Smooth muscle cell (in vitro differentiated cells): ENCODE results near the gene RNF130. TPM values are rescaled to one million over a fixed set of nuclear protein-coding genes. Genes with fewer than 3 reads are reported as not detected.

Source experiments
- DNase-seq: peaks from one replicate; lab custom pipeline; 2025; ENCODE audit not compliant: unreplicated experiment; lab: John Stamatoyannopoulos, UW
- H2AFZ ChIP-seq: fragments of 200-600 bp; sonication (generic); 2 replicates; pipeline ENCODE4 v1.6.0; 2016; ENCODE audit warnings: antibody characterized with exemption, low read depth, mild to moderate bottlenecking
- H3F3A ChIP-seq: fragments of 200-600 bp; sonication (generic); 2 replicates; pipeline ENCODE4 v1.6.0; 2017; ENCODE audit warnings: antibody characterized with exemption, low read depth
- H3K27ac ChIP-seq: fragments of 200-600 bp; sonication (generic); 2 replicates; pipeline ENCODE4 v1.5.1; 2016; ENCODE audit warnings: low read depth, mild to moderate bottlenecking
- H3K27me3 ChIP-seq: fragments of 200-600 bp; sonication (generic); 2 replicates; pipeline ENCODE4 v1.6.1; 2016; ENCODE audit warnings: low read depth, mild to moderate bottlenecking
- H3K36me3 ChIP-seq: fragments of 200-600 bp; sonication (generic); 2 replicates; pipeline ENCODE4 v1.5.1; 2016; ENCODE audit warnings: low read depth
- H3K4me1 ChIP-seq: fragments of 200-600 bp; sonication (generic); 2 replicates; pipeline ENCODE4 v1.5.1; 2016; ENCODE audit warnings: low read depth
- H3K4me2 ChIP-seq: fragments of 200-600 bp; sonication (generic); 2 replicates; pipeline ENCODE4 v1.6.0; 2016; ENCODE audit warnings: mild to moderate bottlenecking
- H3K4me3 ChIP-seq: fragments of 200-600 bp; sonication (generic); 2 replicates; pipeline ENCODE4 v1.5.1; 2016; ENCODE audit warnings: mild to moderate bottlenecking
- H3K79me2 ChIP-seq: fragments of 200-600 bp; sonication (generic); 2 replicates; pipeline ENCODE4 v1.6.0; 2016; ENCODE audit warnings: low read depth, mild to moderate bottlenecking
- H3K9ac ChIP-seq: fragments of 200-600 bp; sonication (generic); 2 replicates; pipeline ENCODE4 v1.6.0; 2016; ENCODE audit warnings: low read depth
- H3K9me3 ChIP-seq: fragments of 200-600 bp; sonication (generic); replicated peaks from 2 replicates; pipeline ENCODE4 v1.5.1; 2016; ENCODE audit warnings: low read depth
- H4K20me1 ChIP-seq: fragments of 200-600 bp; sonication (generic); 2 replicates; pipeline ENCODE4 v1.6.0; 2016; ENCODE audit warnings: low read depth
- CTCF ChIP-seq: fragments of 200-600 bp; sonication (generic); IDR thresholded peaks from 2 replicates; pipeline ENCODE4 v1.5.1; 2017; ENCODE audit warnings: borderline replicate concordance, mild to moderate bottlenecking, antibody characterized with exemption; ENCODE audit not compliant: insufficient read depth, poor library complexity, severe bottlenecking
- WGBS: methylation state at CpG from one replicate; pipeline ENCODE4 v1.1.7; 2016; ENCODE audit warnings: low lambda C conversion rate; 5-methylcytosine and 5-hydroxymethylcytosine counted together
- polyA plus RNA-seq: library from polyadenylated mRNA; unstranded; fragments of >200 nt; fragmentation: Nextera tagmentation; extraction: Ambion mirVana; gene quantifications from 2 replicates; pipeline ENCODE4 v1.2.1, GENCODE V29; 2016
- total RNA-seq: library from RNA; depleted of rRNA; stranded (reverse); fragments of >200 nt; gene quantifications from 2 replicates; pipeline ENCODE4 v1.2.3, GENCODE V29; 2014

Gene RNF130
- total and polyA plus RNA-seq, 2 experiments from 2014 or later, result 32.4 to 37.5 TPM

GRCh38 chr5:179967489-179967888, 104.1 kb downstream of the RNF130 start:
- no peak for TF ChIP-seq CTCF
- no peak overlapping the region for H2AFZ ChIP-seq
- H3K27ac ChIP-seq, result no peak overlapping the region
- H3K4me2 ChIP-seq, result no peak overlapping the region
- no peaks in the 10 kb centered on the region for H3K27me3 ChIP-seq
- H3F3A ChIP-seq, result no peaks in the 10 kb centered on the region
- H3K9me3 ChIP-seq, result no peaks in the 10 kb centered on the region
- DNase-seq, result no peak
- no peaks in the 10 kb centered on the region for H4K20me1 ChIP-seq
- H3K36me3 ChIP-seq, result no peaks in the 10 kb centered on the region
- 80% methylated on average over 1 of the region's 1 CpG for WGBS
- H3K9ac ChIP-seq, result no peak overlapping the region
- H3K4me1 ChIP-seq, result no peaks in the 10 kb centered on the region
- H3K79me2 ChIP-seq, result no peaks in the 10 kb centered on the region
- no peak overlapping the region for H3K4me3 ChIP-seq

- H2AFZ ChIP-seq, result no peak overlapping the region
- DNase-seq, result no peak
- no peaks in the 10 kb centered on the region for H4K20me1 ChIP-seq
- no peak overlapping the region for H3K27ac ChIP-seq
- no peaks in the 10 kb centered on the region for H3K9me3 ChIP-seq
- H3K36me3 ChIP-seq, result no peaks in the 10 kb centered on the region
- H3K9ac ChIP-seq, result no peak overlapping the region
- no peaks in the 10 kb centered on the region for H3K4me1 ChIP-seq
- H3K4me3 ChIP-seq, result no peak overlapping the region
- no peak overlapping the region for H3K4me2 ChIP-seq
- TF ChIP-seq CTCF, result no peak
- WGBS, result 96% methylated on average over 8 of the region's 8 CpGs
- no peaks in the 10 kb centered on the region for H3K79me2 ChIP-seq
- no peaks in the 10 kb centered on the region for H3K27me3 ChIP-seq
- no peaks in the 10 kb centered on the region for H3F3A ChIP-seq
Measured at GRCh38 chr5:179964015-179964414, 107.5 kb downstream of the RNF130 start.

DNA sequence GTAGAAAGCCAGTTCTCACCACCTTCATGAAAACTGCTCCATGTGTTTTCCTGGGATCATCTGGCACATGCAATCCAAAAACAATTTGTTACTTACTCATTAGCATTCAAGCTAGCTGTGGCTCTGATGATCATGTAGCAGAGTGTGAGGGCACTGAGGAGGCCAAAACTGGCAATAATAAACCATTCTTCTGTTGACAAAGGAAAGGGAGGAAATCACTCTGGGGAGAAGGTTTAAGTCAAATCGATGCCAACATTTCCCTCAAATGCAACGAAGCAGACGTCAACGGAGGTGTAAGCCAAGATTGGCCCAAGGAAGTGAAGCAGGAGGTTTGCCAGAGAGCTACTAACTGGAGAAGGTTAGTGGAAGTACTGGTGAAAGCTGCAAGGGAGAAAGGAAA, 108.2 kb downstream of the RNF130 start:
- Histone ChIP-seq H4K20me1 (no peaks in the 10 kb centered on the region), H3K9ac (no peak overlapping the region), H3K36me3 (no peaks in the 10 kb centered on the region), H3K79me2 (no peaks in the 10 kb centered on the region), H3K27ac (no peak overlapping the region), H3K9me3 (no peaks in the 10 kb centered on the region), H3K4me3 (no peak overlapping the region), H2AFZ (no peak overlapping the region), H3K27me3 (no peaks in the 10 kb centered on the region), H3F3A (no peaks in the 10 kb centered on the region), H3K4me1 (no peaks in the 10 kb centered on the region), H3K4me2 (no peak overlapping the region)
- TF ChIP-seq CTCF, result no peak
- no peak for DNase-seq
- 98% methylated on average over 4 of the region's 4 CpGs for WGBS

- no peaks in the 10 kb centered on the region for H4K20me1 ChIP-seq
- no peaks in the 10 kb centered on the region for H3K36me3 ChIP-seq
- no peak for TF ChIP-seq CTCF
- no peaks in the 10 kb centered on the region for H3K27me3 ChIP-seq
- no peaks in the 10 kb centered on the region for H3K4me1 ChIP-seq
- no peaks in the 10 kb centered on the region for H3K9me3 ChIP-seq
- H3K4me3 ChIP-seq, result no peak overlapping the region
- H3F3A ChIP-seq, result no peaks in the 10 kb centered on the region
- 96% methylated on average over 5 of the region's 5 CpGs for WGBS
- no peak overlapping the region for H3K27ac ChIP-seq
- H3K9ac ChIP-seq, result no peak overlapping the region
- H3K4me2 ChIP-seq, result no peak overlapping the region
- no peak overlapping the region for H2AFZ ChIP-seq
- H3K79me2 ChIP-seq, result no peaks in the 10 kb centered on the region
- DNase-seq, result no peak
Measured at GRCh38 chr5:179960204-179960831, 111.2 kb downstream of the RNF130 start.
